ENCODE results near the gene DHRS7B. TPM values are rescaled to one million over a fixed set of nuclear protein-coding genes. Genes with fewer than 3 reads are reported as not detected.

Gene DHRS7B
- total and polyA plus RNA-seq, 4 donors: 14.3 to 21.9 (median 18.7) TPM

- H3K27ac ChIP-seq (ENCODE audit: low read depth in 1 of 2, low read length in 2 of 2): no peak overlapping the region
- no peak overlapping the region for H3K9ac ChIP-seq (ENCODE audit: low read depth in 1 of 2, low read length in 2 of 2)
- H3K27me3 ChIP-seq (ENCODE audit: control insufficient read depth in 4 of 4, insufficient read depth in 4 of 4, low read length in 3 of 4): no peaks in the 10 kb centered on the region
- TF ChIP-seq YY1 (IDR thresholded peaks at IDR 0.05): no peak
- no peak for TF ChIP-seq ATF3 (IDR thresholded peaks at IDR 0.05)
- no peak for TF ChIP-seq RXRA (IDR thresholded peaks at IDR 0.05)
- TF ChIP-seq JUND (IDR thresholded peaks at IDR 0.05): no peak
- no peak for TF ChIP-seq CTCF (IDR thresholded peaks at IDR 0.05; ENCODE audit: low read depth, low read length, missing input control)
- no peak for TF ChIP-seq EGR1 (IDR thresholded peaks at IDR 0.05; ENCODE audit: low read depth in 2 of 2)
- no peak for TF ChIP-seq RAD21 (IDR thresholded peaks at IDR 0.05)
- no peak for TF ChIP-seq GABPA (IDR thresholded peaks at IDR 0.05 in 1 of 2, conservative IDR thresholded peaks at IDR 0.05 in 1 of 2)
- no peak for TF ChIP-seq REST (IDR thresholded peaks at IDR 0.05)
- TF ChIP-seq ZBTB33 (IDR thresholded peaks at IDR 0.05): no peak
- TF ChIP-seq HNF4G (IDR thresholded peaks at IDR 0.05): no peak
- no peak for TF ChIP-seq MAX (IDR thresholded peaks at IDR 0.05)
- no peak overlapping the region for H3K4me3 ChIP-seq (ENCODE audit: low read depth in 1 of 3, low read length in 3 of 3)
- peaks cover 2 to 16% (median 6%) of the 10 kb centered on the region in 4 donors for H3K36me3 ChIP-seq (ENCODE audit: control insufficient read depth in 4 of 4, insufficient read depth in 3 of 4, low read depth in 1 of 4, low read length in 3 of 4)
- 96% methylated on average over 3 of the region's 3 CpGs for WGBS
- H3K4me1 ChIP-seq (ENCODE audit: control insufficient read depth in 4 of 4, insufficient read depth in 4 of 4, low read length in 3 of 4): no peaks in the 10 kb centered on the region
- DNase-seq (ENCODE audit: low spot score): no peak
- H3K9me3 ChIP-seq (ENCODE audit: control insufficient read depth in 4 of 4, low read length in 3 of 4): no peaks in the 10 kb centered on the region
These were observed 57.8 kb downstream of the DHRS7B start for GRCh38 chr17:21184570-21184969.

- no peaks in the 10 kb centered on the region for H3K27me3 ChIP-seq (ENCODE audit: control insufficient read depth in 4 of 4, insufficient read depth in 4 of 4, low read length in 3 of 4)
- no peak overlapping the region for H3K4me3 ChIP-seq (ENCODE audit: low read depth in 1 of 3, low read length in 3 of 3)
- 93% methylated on average over 1 of the region's 1 CpG for WGBS
- TF ChIP-seq ZBTB33 (IDR thresholded peaks at IDR 0.05): no peak
- no peak for TF ChIP-seq EGR1 (IDR thresholded peaks at IDR 0.05; ENCODE audit: low read depth in 2 of 2)
- TF ChIP-seq JUND (IDR thresholded peaks at IDR 0.05): no peak
- no peak for TF ChIP-seq FOXA2 (IDR thresholded peaks at IDR 0.05)
- TF ChIP-seq FOXA1 (IDR thresholded peaks at IDR 0.05): no peak
- H3K9me3 ChIP-seq (ENCODE audit: control insufficient read depth in 4 of 4, low read length in 3 of 4): no peaks in the 10 kb centered on the region
- DNase-seq (ENCODE audit: low spot score): no peak
- H3K9ac ChIP-seq (ENCODE audit: low read depth in 1 of 2, low read length in 2 of 2): no peak overlapping the region
- no peak overlapping the region for H3K27ac ChIP-seq (ENCODE audit: low read depth in 1 of 2, low read length in 2 of 2)
- peaks cover 2 to 16% (median 6%) of the 10 kb centered on the region in 4 donors for H3K36me3 ChIP-seq (ENCODE audit: control insufficient read depth in 4 of 4, insufficient read depth in 3 of 4, low read depth in 1 of 4, low read length in 3 of 4)
- H3K4me1 ChIP-seq (ENCODE audit: control insufficient read depth in 4 of 4, insufficient read depth in 4 of 4, low read length in 3 of 4): no peaks in the 10 kb centered on the region
These were observed 58.3 kb downstream of the DHRS7B start for GRCh38 chr17:21185061-21185460.

All from liver (tissue), 9 donors.